Measurements from ENCODE around the gene CD44.

The CD44 gene

GRCh38 chr11:35112846-35113105 lies 26.2 kb upstream of the CD44 start:
- DNase-seq: no peak

- DNase-seq: no peak
These were observed 23.9 kb upstream of the CD44 start for GRCh38 chr11:35114906-35115687.

- DNase-seq: no peak
These were observed 23.3 kb upstream of the CD44 start for GRCh38 chr11:35115688-35116030.

- DNase-seq: no peak
These were observed 22.7 kb upstream of the CD44 start for GRCh38 chr11:35116245-35116644.

- DNase-seq: no peak
These were observed 22.0 kb upstream of the CD44 start for GRCh38 chr11:35116762-35117640.

- DNase-seq: no peak
These were observed 20.1 kb upstream of the CD44 start for GRCh38 chr11:35118906-35119305.

GRCh38 chr11:35121326-35121865 lies 17.6 kb upstream of the CD44 start:
- no peak for DNase-seq

GRCh38 chr11:35122308-35122707 lies 16.7 kb upstream of the CD44 start:
- DNase-seq: no peak

- DNase-seq: no peak
These were observed 12.7 kb upstream of the CD44 start for GRCh38 chr11:35126000-35126878.

GRCh38 chr11:35126879-35127581 lies 11.9 kb upstream of the CD44 start:
- no peak for DNase-seq

GRCh38 chr11:35127619-35128018 lies 11.4 kb upstream of the CD44 start:
- no peak for DNase-seq

- DNase-seq: no peak
These were observed 7.9 kb upstream of the CD44 start for GRCh38 chr11:35131094-35131493.

GRCh38 chr11:35131886-35132285 lies 7.1 kb upstream of the CD44 start:
- no peak for DNase-seq

- no peak for DNase-seq
These were observed 5.3 kb upstream of the CD44 start for GRCh38 chr11:35133656-35134055.

- no peak for DNase-seq
These were observed 4.4 kb upstream of the CD44 start for GRCh38 chr11:35134403-35135148.

- no peak for DNase-seq
These were observed 3.7 kb upstream of the CD44 start for GRCh38 chr11:35135222-35135621.

- DNase-seq: no peak
These were observed 2.7 kb upstream of the CD44 start for GRCh38 chr11:35136311-35136710.

- DNase-seq: no peak
These were observed 913 bp upstream of the CD44 start for GRCh38 chr11:35138058-35138457.

- no peak for DNase-seq
These were observed 397 bp upstream of the CD44 start for GRCh38 chr11:35138606-35138942.

- no peak for DNase-seq
These were observed 831 bp downstream of the CD44 start for GRCh38 chr11:35139722-35140282.

GRCh38 chr11:35141071-35141470 lies 2.1 kb downstream of the CD44 start:
- DNase-seq: no peak

- DNase-seq: no peak
These were observed 2.6 kb downstream of the CD44 start for GRCh38 chr11:35141571-35141971.
